Hepatocyte (in vitro differentiated cells): Measurements from ENCODE around the gene SLF2. TPM values are rescaled to one million over a fixed set of nuclear protein-coding genes. Genes with fewer than 3 reads are reported as not detected.

Experiments
- DNase-seq: peaks from one replicate; pipeline ENCODE4 v3.0.0-alpha.2; 2016; ENCODE audit warnings: low spot score
- H2AFZ ChIP-seq: fragments of 200-600 bp; sonication (generic); 2 replicates; pipeline ENCODE4 v1.6.0; 2016; ENCODE audit warnings: antibody characterized with exemption, mild to moderate bottlenecking
- H3K27ac ChIP-seq: fragments of 200-600 bp; sonication (generic); 2 replicates; pipeline ENCODE4 v1.5.1; 2016; ENCODE audit warnings: mild to moderate bottlenecking
- H3K27me3 ChIP-seq: fragments of 200-600 bp; sonication (generic); 2 replicates; pipeline ENCODE4 v1.6.1; 2016
- H3K36me3 ChIP-seq: fragments of 200-600 bp; sonication (generic); replicated peaks from 2 replicates; pipeline ENCODE4 v1.5.1; 2016; ENCODE audit warnings: low read depth; ENCODE audit not compliant: insufficient read depth
- H3K4me1 ChIP-seq: fragments of 200-600 bp; sonication (generic); 2 replicates; pipeline ENCODE4 v1.5.1; 2016; ENCODE audit warnings: mild to moderate bottlenecking, moderate library complexity; ENCODE audit not compliant: insufficient read depth
- H3K4me2 ChIP-seq: fragments of 200-600 bp; sonication (generic); 2 replicates; pipeline ENCODE4 v1.6.0; 2016
- H3K4me3 ChIP-seq: fragments of 200-600 bp; sonication (generic); 2 replicates; pipeline ENCODE4 v1.5.1; 2016; ENCODE audit warnings: mild to moderate bottlenecking
- H3K79me2 ChIP-seq: fragments of 200-600 bp; sonication (generic); 2 replicates; pipeline ENCODE4 v1.6.0; 2017; ENCODE audit warnings: mild to moderate bottlenecking
- H3K9me2 ChIP-seq: fragments of 200-600 bp; sonication (generic); replicated peaks from 2 replicates; pipeline ENCODE4 v1.6.0; 2017; ENCODE audit warnings: mild to moderate bottlenecking; ENCODE audit not compliant: insufficient read depth
- H3K9me3 ChIP-seq: fragments of 200-600 bp; sonication (generic); 2 replicates; pipeline ENCODE4 v1.5.1; 2016; ENCODE audit warnings: low read depth, mild to moderate bottlenecking
- H4K20me1 ChIP-seq: fragments of 200-600 bp; sonication (generic); 2 replicates; pipeline ENCODE4 v1.6.0; 2016; ENCODE audit warnings: mild to moderate bottlenecking; ENCODE audit not compliant: insufficient read depth, poor library complexity, severe bottlenecking
- EZH2 ChIP-seq: fragments of 200-600 bp; sonication (generic); IDR thresholded peaks from 2 replicates; pipeline ENCODE4 v1.6.1; 2016; ENCODE audit warnings: antibody characterized with exemption, mild to moderate bottlenecking, borderline replicate concordance
- EZH2phosphoT487 ChIP-seq: fragments of 200-600 bp; sonication (generic); IDR thresholded peaks from one replicate; pipeline ENCODE4 v1.6.1; 2018; ENCODE audit warnings: antibody characterized with exemption, mild to moderate bottlenecking, low read depth, moderate library complexity; ENCODE audit not compliant: unreplicated experiment, severe bottlenecking
- WGBS: methylation state at CpG from one replicate; pipeline ENCODE4 v1.1.6; 2016; ENCODE audit warnings: low lambda C conversion rate; ENCODE audit errors: missing lambda C conversion rate; 5-methylcytosine and 5-hydroxymethylcytosine counted together
- polyA plus RNA-seq: library from polyadenylated mRNA; unstranded; fragments of >200 nt; fragmentation: Nextera tagmentation; extraction: Ambion mirVana; gene quantifications from 2 replicates; pipeline ENCODE4 v1.2.1, GENCODE V29; 2016
- total RNA-seq: library from RNA; depleted of rRNA; stranded (reverse); fragments of >200 nt; gene quantifications from 2 replicates; pipeline ENCODE4 v1.2.3, GENCODE V29; 2014
- TF ChIP-seq, protein P1 (sequence below): fragments of 200-600 bp; sonication (generic); IDR thresholded peaks from 2 replicates; pipeline ENCODE4 v1.5.1; 2016; ENCODE audit warnings: antibody characterized with exemption, mild to moderate bottlenecking; ENCODE audit not compliant: poor library complexity

The SLF2 gene
- total and polyA plus RNA-seq, 2 experiments from 2014 or later, result 11.7 to 23.5 TPM

DNA sequence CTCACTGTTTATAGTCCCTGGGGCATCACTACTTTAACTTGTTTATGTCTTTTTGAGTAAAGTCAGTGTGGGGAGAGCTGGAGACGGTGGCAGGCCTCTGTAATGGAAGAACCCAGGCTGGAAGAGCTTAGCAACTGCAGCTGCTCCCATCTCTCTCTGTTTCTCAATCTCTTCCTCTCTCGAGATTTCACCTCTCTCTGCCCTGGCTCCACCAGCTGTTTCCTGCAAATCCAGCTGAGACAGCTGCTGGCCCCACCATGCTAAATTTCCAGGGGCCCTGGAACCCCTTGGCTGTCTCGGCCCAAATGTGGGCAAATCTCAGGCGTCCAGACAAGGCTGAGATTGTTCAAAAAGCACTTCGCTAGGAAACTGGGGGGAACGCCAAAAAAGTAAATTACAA lies 25.8 kb upstream of the SLF2 start:
- Histone ChIP-seq H3K9me2 (no peaks in the 10 kb centered on the region), H3K4me3 (no peak overlapping the region), H3K27ac (peak overlapping the region; percentile 76), H3K4me1 (peaks cover 27% of the 10 kb centered on the region), H3K79me2 (no peaks in the 10 kb centered on the region), H4K20me1 (no peaks in the 10 kb centered on the region), H3K36me3 (no peaks in the 10 kb centered on the region), H2AFZ (peak overlapping the region; percentile 22), H3K4me2 (no peak overlapping the region), H3K9me3 (no peaks in the 10 kb centered on the region), H3K27me3 (peaks cover 4% of the 10 kb centered on the region)
- DNase-seq, result no peak
- TF ChIP-seq, protein P1, sequence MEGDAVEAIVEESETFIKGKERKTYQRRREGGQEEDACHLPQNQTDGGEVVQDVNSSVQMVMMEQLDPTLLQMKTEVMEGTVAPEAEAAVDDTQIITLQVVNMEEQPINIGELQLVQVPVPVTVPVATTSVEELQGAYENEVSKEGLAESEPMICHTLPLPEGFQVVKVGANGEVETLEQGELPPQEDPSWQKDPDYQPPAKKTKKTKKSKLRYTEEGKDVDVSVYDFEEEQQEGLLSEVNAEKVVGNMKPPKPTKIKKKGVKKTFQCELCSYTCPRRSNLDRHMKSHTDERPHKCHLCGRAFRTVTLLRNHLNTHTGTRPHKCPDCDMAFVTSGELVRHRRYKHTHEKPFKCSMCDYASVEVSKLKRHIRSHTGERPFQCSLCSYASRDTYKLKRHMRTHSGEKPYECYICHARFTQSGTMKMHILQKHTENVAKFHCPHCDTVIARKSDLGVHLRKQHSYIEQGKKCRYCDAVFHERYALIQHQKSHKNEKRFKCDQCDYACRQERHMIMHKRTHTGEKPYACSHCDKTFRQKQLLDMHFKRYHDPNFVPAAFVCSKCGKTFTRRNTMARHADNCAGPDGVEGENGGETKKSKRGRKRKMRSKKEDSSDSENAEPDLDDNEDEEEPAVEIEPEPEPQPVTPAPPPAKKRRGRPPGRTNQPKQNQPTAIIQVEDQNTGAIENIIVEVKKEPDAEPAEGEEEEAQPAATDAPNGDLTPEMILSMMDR, result no peak
- TF ChIP-seq EZH2 (no peak), EZH2phosphoT487 (no peak)
- WGBS, result 60% methylated on average over 6 of the region's 6 CpGs

DNA sequence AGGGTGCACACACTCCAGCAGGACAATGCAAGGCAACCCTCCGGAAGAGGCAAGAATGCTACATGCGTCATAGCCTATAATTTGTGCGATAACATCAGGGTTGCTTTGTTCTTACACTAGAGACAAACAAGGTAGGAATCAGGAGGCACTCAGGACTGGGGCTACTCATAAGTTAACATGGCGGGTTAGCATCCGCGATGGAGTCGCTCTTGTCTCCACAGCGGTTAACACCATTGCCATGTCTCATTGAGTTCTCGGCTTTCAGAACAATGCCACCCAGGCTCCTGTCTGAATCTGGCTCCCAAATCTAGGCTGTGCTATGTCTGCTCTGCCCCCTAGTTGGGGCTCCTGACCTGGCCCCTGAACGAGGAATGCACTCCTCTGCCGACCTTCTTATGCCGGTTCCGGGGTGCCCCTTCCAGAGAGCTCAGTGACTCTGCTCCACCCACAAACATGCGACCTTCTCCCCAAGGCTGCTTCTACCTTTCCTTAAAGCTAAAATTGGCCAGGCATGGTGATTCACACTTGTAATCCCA lies 24.9 kb upstream of the SLF2 start:
- Histone ChIP-seq H3K27me3 (peaks cover 4% of the 10 kb centered on the region), H3K4me3 (no peak overlapping the region), H3K27ac (no peak overlapping the region), H3K9me3 (no peaks in the 10 kb centered on the region), H2AFZ (no peak overlapping the region), H3K9me2 (no peaks in the 10 kb centered on the region), H4K20me1 (no peaks in the 10 kb centered on the region), H3K4me1 (peaks cover 20% of the 10 kb centered on the region), H3K4me2 (no peak overlapping the region), H3K36me3 (no peaks in the 10 kb centered on the region), H3K79me2 (no peaks in the 10 kb centered on the region)
- DNase-seq, result no peak
- TF ChIP-seq, protein P1, result no peak
- WGBS, result 86% methylated on average over 14 of the region's 14 CpGs

DNA sequence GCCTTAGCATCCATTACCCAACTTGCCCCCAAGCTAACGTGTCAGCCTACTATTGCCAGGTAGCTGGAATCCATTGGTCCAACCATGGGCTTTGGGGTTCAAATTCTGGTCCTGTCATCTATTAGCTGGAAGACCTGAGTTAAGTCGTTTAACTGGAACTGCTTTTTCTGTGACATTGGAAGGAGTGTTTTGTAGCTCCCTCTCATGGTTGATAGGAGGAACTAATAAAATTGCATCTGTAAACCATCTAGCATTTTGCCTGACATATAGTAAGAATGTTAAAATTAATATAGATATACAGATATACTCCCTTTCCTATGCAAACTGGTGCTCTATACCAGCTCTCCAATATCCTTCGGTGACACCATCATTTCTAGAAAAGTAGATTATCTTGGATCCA lies 23.8 kb upstream of the SLF2 start:
- Histone ChIP-seq H2AFZ (no peak overlapping the region), H3K4me1 (peaks cover 12% of the 10 kb centered on the region), H3K27me3 (peaks cover 4% of the 10 kb centered on the region), H3K4me2 (no peak overlapping the region), H3K9me3 (no peaks in the 10 kb centered on the region), H3K27ac (no peak overlapping the region), H4K20me1 (no peaks in the 10 kb centered on the region), H3K9me2 (no peaks in the 10 kb centered on the region), H3K79me2 (no peaks in the 10 kb centered on the region), H3K36me3 (no peaks in the 10 kb centered on the region), H3K4me3 (no peak overlapping the region)
- 57% methylated on average over 3 of the region's 3 CpGs for WGBS
- TF ChIP-seq EZH2, result no peak
- TF ChIP-seq EZH2phosphoT487, result no peak
- TF ChIP-seq, protein P1, result peak; percentile 11
- DNase-seq, result no peak

DNA sequence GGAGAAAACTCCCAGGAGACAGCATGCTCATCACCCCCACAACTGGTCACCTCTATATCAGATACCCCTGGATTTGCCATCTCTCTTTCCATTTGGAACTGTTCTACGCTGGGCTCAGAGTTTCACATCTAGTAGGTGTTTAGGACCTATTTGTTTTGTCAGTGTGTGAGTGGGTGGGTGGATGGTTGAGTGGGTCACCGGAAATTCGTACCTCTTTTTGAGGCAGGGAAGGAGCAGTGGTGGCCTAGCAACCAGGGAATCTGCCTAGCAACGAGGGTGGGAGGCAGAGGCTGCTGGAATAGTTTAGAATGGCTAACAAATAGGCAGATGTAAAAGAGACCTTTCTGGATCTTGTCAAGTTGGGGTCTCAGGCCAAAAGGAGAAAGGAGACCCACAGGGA lies 23.2 kb upstream of the SLF2 start:
- Histone ChIP-seq H3K4me1 (peaks cover 12% of the 10 kb centered on the region), H3K4me2 (no peak overlapping the region), H4K20me1 (no peaks in the 10 kb centered on the region), H3K9me3 (no peaks in the 10 kb centered on the region), H3K9me2 (no peaks in the 10 kb centered on the region), H3K36me3 (no peaks in the 10 kb centered on the region), H3K27me3 (peaks cover 4% of the 10 kb centered on the region), H3K4me3 (no peak overlapping the region), H2AFZ (no peak overlapping the region), H3K27ac (no peak overlapping the region), H3K79me2 (no peaks in the 10 kb centered on the region)
- TF ChIP-seq EZH2 (no peak), EZH2phosphoT487 (no peak)
- TF ChIP-seq, protein P1, result no peak
- 64% methylated on average over 4 of the region's 4 CpGs for WGBS
- DNase-seq, result no peak
